Endothelial cell of umbilical vein (primary cell): ENCODE measurements around the gene ZNF143. TPM values are rescaled to one million over a fixed set of nuclear protein-coding genes. Genes with fewer than 3 reads are reported as not detected.

Experiments
- BruUV-seq: library from RNA; stranded (reverse); fragments of 400-500 nt; replicated peaks from 2 replicates; lab custom pipeline; 2021; lab: Mats Ljungman, UMichigan
- CTCF ChIA-PET: fragments of 300-600, 350-600 bp; sonication (Branson Sonifier 250); formaldehyde crosslinking; loops from one replicate; lab custom pipeline; 2021; ENCODE audit warnings: antibody characterized with exemption, inconsistent platforms; lab: Charles Lee
- POLR2A ChIA-PET: fragments of 300-600, 350-600 bp; sonication (Branson Sonifier 250); formaldehyde crosslinking; loops from one replicate; lab custom pipeline; 2021; ENCODE audit warnings: antibody characterized with exemption, inconsistent platforms; lab: Charles Lee
- DNase-seq: peaks from one replicate; pipeline ENCODE4 v3.0.0-alpha.2; 2011; ENCODE audit warnings: low read depth, low spot score
- FAIRE-seq: peaks from 2 replicates; lab custom pipeline; 2011; peaks lifted over from hg19 to GRCh38; lab: Jason Lieb, UNC
- H2AFZ ChIP-seq: 2 replicates; pipeline ENCODE4 v1.6.0; 2012; ENCODE audit warnings: low read depth, low read length, control low read depth, inconsistent platforms
- H3K27ac ChIP-seq: 2 replicates; pipeline ENCODE4 v1.5.1; 2011; ENCODE audit warnings: low read depth, mild to moderate bottlenecking, control low read depth, low read length, moderate library complexity; ENCODE audit not compliant: insufficient read depth
- H3K27me3 ChIP-seq, 2 experiments: 2 replicates each; pipeline versions ENCODE4 v1.6.0 to v1.6.1; 2011; ENCODE audit warnings: low read length in 2 of 2, mixed read lengths in 1 of 2; ENCODE audit not compliant: control insufficient read depth in 2 of 2, insufficient read depth in 2 of 2
- H3K36me3 ChIP-seq, 2 experiments: 2 replicates in 1 of 2; 3 replicates in 1 of 2; pipeline ENCODE4 v1.5.1; 2011; ENCODE audit warnings: low read length in 2 of 2, mild to moderate bottlenecking in 1 of 2, moderate library complexity in 1 of 2; ENCODE audit not compliant: control insufficient read depth in 2 of 2, insufficient read depth in 2 of 2; ENCODE audit errors: extremely low read depth in 1 of 2
- H3K4me1 ChIP-seq: 3 replicates; pipeline ENCODE4 v1.5.1; 2011; ENCODE audit warnings: mild to moderate bottlenecking, low read length; ENCODE audit not compliant: control insufficient read depth, insufficient read depth; ENCODE audit errors: extremely low read depth
- H3K4me2 ChIP-seq: 2 replicates; pipeline ENCODE4 v1.6.1; 2011; ENCODE audit warnings: low read length, control low read depth, mixed read lengths; ENCODE audit not compliant: insufficient read depth
- H3K4me3 ChIP-seq, 3 experiments: fragments of 200-600 bp in 1 of 3; sonication (generic), shearing (Covaris generic) in 1 of 3; replicated peaks in 1 of 3; 2 replicates each; pipeline ENCODE4 v1.5.1; 2011 to 2016; ENCODE audit warnings: control low read depth in 3 of 3, low read length in 3 of 3, mild to moderate bottlenecking in 2 of 3, inconsistent platforms in 1 of 3, low read depth in 1 of 3, moderate library complexity in 1 of 3; ENCODE audit not compliant: insufficient read depth in 1 of 3
- H3K79me2 ChIP-seq: 2 replicates; pipeline ENCODE4 v1.6.0; 2012; ENCODE audit warnings: low read length, inconsistent platforms; ENCODE audit not compliant: control insufficient read depth, insufficient read depth
- H3K9ac ChIP-seq: replicated peaks from 2 replicates; pipeline ENCODE3; 2011; ENCODE audit warnings: low read length, control low read depth; ENCODE audit not compliant: insufficient read depth; ENCODE audit errors: extremely low read depth
- H3K9me1 ChIP-seq: replicated peaks from 3 replicates; pipeline ENCODE4 v1.6.0; 2011; ENCODE audit warnings: mild to moderate bottlenecking, low read length; ENCODE audit not compliant: control insufficient read depth, insufficient read depth; ENCODE audit errors: extremely low read depth
- H3K9me3 ChIP-seq: replicated peaks from 2 replicates; pipeline ENCODE4 v1.5.1; 2012; ENCODE audit warnings: low read length, inconsistent platforms; ENCODE audit not compliant: control insufficient read depth, insufficient read depth
- H4K20me1 ChIP-seq: replicated peaks from 2 replicates; pipeline ENCODE3; 2011; ENCODE audit warnings: mild to moderate bottlenecking, low read length; ENCODE audit not compliant: control insufficient read depth, insufficient read depth; ENCODE audit errors: extremely low read depth
- CTCF ChIP-seq, 2 donors: IDR thresholded peaks; 1 replicate in 1 of 2; 2 replicates in 1 of 2; pipeline ENCODE4 v1.5.1; 2011; ENCODE audit warnings: low read length in 2 of 2, mild to moderate bottlenecking in 2 of 2, moderate library complexity in 2 of 2, control low read depth in 1 of 2, inconsistent platforms in 1 of 2, low read depth in 1 of 2; ENCODE audit not compliant: insufficient read depth in 1 of 2; ENCODE audit errors: extremely low read depth in 1 of 2
- FOS ChIP-seq: IDR thresholded peaks from 2 replicates; pipeline ENCODE4 v1.6.1; 2011; ENCODE audit warnings: mild to moderate bottlenecking, low read length, moderate library complexity, borderline replicate concordance; ENCODE audit not compliant: insufficient read depth
- GATA2 ChIP-seq: IDR thresholded peaks from 2 replicates; pipeline ENCODE4 v1.7.0; 2011; ENCODE audit warnings: low read depth, mild to moderate bottlenecking, moderate library complexity, mixed read lengths, low read length; ENCODE audit not compliant: insufficient read length, insufficient read depth
- JUN ChIP-seq: IDR thresholded peaks from 2 replicates; pipeline ENCODE4 v1.6.1; 2011; ENCODE audit warnings: borderline replicate concordance, low read depth; ENCODE audit not compliant: insufficient read length, insufficient read depth
- POLR2A ChIP-seq: IDR thresholded peaks from 2 replicates; pipeline ENCODE4 v1.6.1; 2012; ENCODE audit warnings: low read depth, mild to moderate bottlenecking, control low read depth, low read length
- POLR2AphosphoS5 ChIP-seq: IDR thresholded peaks from 2 replicates; pipeline ENCODE4 v1.6.1; 2012; ENCODE audit warnings: low read depth, mild to moderate bottlenecking, control low read depth, low read length, moderate library complexity; ENCODE audit not compliant: insufficient read depth
- dilution Hi-C: fragments of 300-500 bp; cut with MboI; formaldehyde crosslinking; loops from one replicate; pipeline ENCODE4 v1.15.0; 2019; ENCODE audit warnings: low sequenced_read_pairs; ENCODE audit not compliant: extremely low pct_ligation_motif_present
- intact Hi-C: fragments of 100-400 bp; cut with micrococcal nuclease; formaldehyde crosslinking; loops from one replicate; pipeline ENCODE4 v1.10.0; 2022
- polyA plus RNA-seq, 4 experiments: library from polyadenylated mRNA; depleted of rRNA in 3 of 4; stranded (reverse) in 3 of 4; unstranded in 1 of 4; fragments of >200 nt; gene quantifications; 2 replicates each; pipeline versions ENCODE4 v1.2.1 to v1.2.3, GENCODE V29; 2011 to 2012; ENCODE audit warnings: missing spikeins in 1 of 4
- total RNA-seq: library from RNA; stranded (reverse); gene quantifications from 2 replicates; pipeline ENCODE4 v1.2.3, GENCODE V29; 2021
- TF ChIP-seq, protein P1 (sequence below): IDR thresholded peaks from 2 replicates; pipeline ENCODE4 v1.6.1; 2011; ENCODE audit not compliant: insufficient read depth, insufficient read length

ZNF143 gene
- total and polyA plus RNA-seq, 2 donors (not counting 3 experiments of a cell fraction or from before 2014, with no cell fraction given), result 19.0 to 29.8 TPM

DNA sequence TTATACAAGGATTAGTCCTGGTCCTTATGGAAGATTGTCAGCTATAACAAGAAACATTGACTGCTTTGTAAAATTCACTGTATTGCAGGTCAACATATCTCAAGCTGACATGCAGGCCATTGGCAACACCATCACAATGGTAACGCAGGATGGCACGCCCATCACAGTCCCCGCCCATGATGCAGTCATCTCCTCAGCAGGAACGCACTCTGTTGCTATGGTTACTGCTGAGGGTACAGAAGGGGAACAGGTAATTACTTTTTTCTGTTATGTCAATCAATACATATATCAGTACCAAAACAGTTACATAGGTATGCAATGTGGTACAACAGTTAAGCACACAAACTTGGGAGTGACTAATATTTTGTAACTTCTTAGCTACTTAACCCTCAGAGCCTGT, 55.3 kb downstream of the ZNF143 start:
- TF ChIP-seq FOS, result no peak
- TF ChIP-seq POLR2AphosphoS5, result no peak
- TF ChIP-seq, protein P1, sequence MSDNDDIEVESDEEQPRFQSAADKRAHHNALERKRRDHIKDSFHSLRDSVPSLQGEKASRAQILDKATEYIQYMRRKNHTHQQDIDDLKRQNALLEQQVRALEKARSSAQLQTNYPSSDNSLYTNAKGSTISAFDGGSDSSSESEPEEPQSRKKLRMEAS, result no peak
- no peak for DNase-seq
- Histone ChIP-seq H3K4me2 (no peak overlapping the region), H3K9ac (no peak overlapping the region), H3K4me3 (no peak overlapping the region), H3K79me2 (no peaks in the 10 kb centered on the region), H3K27me3 (no peaks in the 10 kb centered on the region), H3K9me3 (no peaks in the 10 kb centered on the region), H4K20me1 (no peaks in the 10 kb centered on the region), H3K36me3 (peaks cover 4 to 8% of the 10 kb centered on the region in 2 experiments), H2AFZ (no peak overlapping the region), H3K27ac (no peak overlapping the region), H3K4me1 (no peaks in the 10 kb centered on the region), H3K9me1 (no peaks in the 10 kb centered on the region)
- intact Hi-C loops, result no loop called here
- dilution Hi-C loops, result no loop called here
- CTCF ChIA-PET, result interaction anchor here (0.8 to 2.4 kb wide), 2 partner anchors 9 to 11 kb away, joined by 3 to 13 read pairs; no protein-coding TSS in a partner anchor
- POLR2A ChIA-PET, result no interaction called here
- no TSS peak for BruUV-seq
- FAIRE-seq, result no peak

DNA sequence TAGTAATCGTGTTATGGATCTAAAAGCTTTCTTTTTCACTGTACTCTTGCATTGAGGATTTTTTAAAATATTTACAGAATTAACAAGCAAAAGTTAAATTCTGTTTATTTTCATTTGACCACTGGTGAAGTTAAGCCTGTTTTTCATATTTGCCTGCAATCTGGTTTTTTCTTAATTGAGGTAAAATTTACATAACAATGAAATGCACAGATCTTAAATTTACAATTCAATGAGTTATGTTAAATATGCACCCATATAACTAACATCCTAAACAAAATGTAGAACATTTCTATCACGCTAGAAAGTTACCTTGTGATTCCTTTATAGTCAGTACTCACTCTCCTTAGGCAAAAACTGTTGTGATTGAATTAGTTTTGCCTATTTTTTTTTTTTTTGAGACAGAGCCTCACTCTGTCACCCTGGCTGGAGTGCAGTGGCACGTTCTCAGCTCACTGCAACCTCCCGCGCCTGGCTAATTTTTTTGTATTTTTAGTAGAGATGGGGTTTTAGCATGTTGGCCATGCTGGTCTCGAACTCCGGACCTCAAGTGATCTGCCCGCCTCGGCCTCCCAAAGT, 58.1 kb downstream of the ZNF143 start:
- H2AFZ ChIP-seq, result no peak overlapping the region
- no peak overlapping the region for H3K27ac ChIP-seq
- H3K9ac ChIP-seq, result no peak overlapping the region
- DNase-seq, result no peak
- FAIRE-seq, result peak; percentile 60
- H3K36me3 ChIP-seq, result no peaks in the 10 kb centered on the region
- TF ChIP-seq FOS (no peak), CTCF (IDR thresholded peaks at IDR 0.05; ENCODE audit: extremely low read depth in 1 of 2, insufficient read depth in 1 of 2, low read depth in 1 of 2, low read length in 2 of 2) (no peak), POLR2A (no peak), GATA2 (no peak), JUN (no peak)
- BruUV-seq, result no TSS peak
- POLR2A ChIA-PET, result no interaction called here
- H3K4me3 ChIP-seq, result no peak overlapping the region
- H3K9me3 ChIP-seq, result no peaks in the 10 kb centered on the region
- H3K27me3 ChIP-seq, result no peaks in the 10 kb centered on the region
- no peaks in the 10 kb centered on the region for H3K79me2 ChIP-seq
- dilution Hi-C loops, result no loop called here
- intact Hi-C loops, result no loop called here
- no peaks in the 10 kb centered on the region for H3K4me1 ChIP-seq
- no peak overlapping the region for H3K4me2 ChIP-seq
- no peaks in the 10 kb centered on the region for H3K9me1 ChIP-seq
- CTCF ChIA-PET, result interaction anchor here (1.4 kb wide), 1 partner anchor 12 kb away, joined by 7 read pairs; no protein-coding TSS in a partner anchor
- no peaks in the 10 kb centered on the region for H4K20me1 ChIP-seq
